Effector memory CD8-positive, alpha-beta T cell (primary cell): ENCODE results near the gene GRIFIN.

Experiments used
- ATAC-seq: fragments of 150-1000 bp; cut with Tn5 transposase; replicated peaks from 2 replicates; pipeline ENCODE4 v1.10.0; 2021; ENCODE audit warnings: mild to moderate bottlenecking, moderate library complexity
- DNase-seq, 3 experiments: peaks; one replicate each; pipeline ENCODE4 v3.0.0; 2021
- H3K27ac Mint-ChIP-seq, 2 donors: one replicate each; pipeline ENCODE4 v1.8.0; 2022; ENCODE audit warnings: mild to moderate bottlenecking in 2 of 2, mixed read lengths in 2 of 2, moderate library complexity in 2 of 2
- H3K27me3 Mint-ChIP-seq, 2 donors: one replicate each; pipeline ENCODE4 v1.8.0; 2022; ENCODE audit warnings: mixed read lengths in 2 of 2
- H3K36me3 Mint-ChIP-seq: one replicate; pipeline ENCODE4 v1.8.0; 2022; ENCODE audit warnings: mild to moderate bottlenecking, moderate library complexity, mixed read lengths; ENCODE audit not compliant: insufficient read depth
- H3K4me1 Mint-ChIP-seq, 2 donors: one replicate each; pipeline ENCODE4 v1.8.0; 2022; ENCODE audit warnings: low read depth in 2 of 2, mixed read lengths in 2 of 2
- H3K4me3 Mint-ChIP-seq, 2 donors: one replicate each; pipeline ENCODE4 v1.8.0; 2022; ENCODE audit warnings: mild to moderate bottlenecking in 2 of 2, mixed read lengths in 2 of 2, moderate library complexity in 2 of 2
- H3K9me3 Mint-ChIP-seq, 2 donors: one replicate each; pipeline ENCODE4 v1.8.0; 2022; ENCODE audit warnings: mixed read lengths in 2 of 2
- total RNA-seq, 9 experiments: gene quantifications; one replicate each; lab custom pipeline; 2026; lab: John Stamatoyannopoulos, UW

Gene GRIFIN, protein sequence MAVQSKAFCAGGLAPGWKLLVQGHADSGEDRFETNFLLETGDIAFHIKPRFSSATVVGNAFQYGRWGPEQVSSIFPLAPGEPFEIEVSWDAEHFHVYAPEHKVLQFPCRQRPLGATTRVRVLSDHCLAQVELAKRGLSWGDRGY
- 0 reads per million in 9 experiments for total RNA-seq

DNA sequence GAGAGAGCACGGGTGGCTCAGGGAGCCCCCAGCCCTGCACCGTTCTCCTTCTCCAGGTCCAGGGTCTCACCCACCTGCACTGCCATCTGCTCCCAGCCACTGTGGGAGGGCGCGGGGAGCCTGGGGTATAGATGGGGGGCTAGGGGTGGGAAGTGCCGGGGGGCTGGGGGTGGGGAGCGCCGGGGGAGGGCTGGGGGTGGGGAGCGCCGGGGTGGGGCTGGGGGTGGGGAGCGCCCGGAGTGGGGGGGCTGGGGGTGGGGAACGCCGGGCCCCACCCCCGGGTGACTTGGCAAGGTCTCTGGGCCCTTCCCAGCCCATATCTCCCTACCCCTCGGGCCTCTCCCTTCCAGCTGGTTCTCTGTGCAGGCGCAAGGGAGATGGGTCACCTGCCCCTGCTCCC is at the start of gene GRIFIN:
GRIFIN (minus strand) TSS at position 101 of the 400 bp plus-strand sequence; CDS start at position 86, 15 bp downstream.
- Mint-ChIP-seq H3K27ac (no peak within 1 kb of the TSS), H3K27me3 (no peaks in the 10 kb centered on the region), H3K9me3 (no peaks in the 10 kb centered on the region), H3K36me3 (peaks cover 3% of the 10 kb centered on the region), H3K4me3 (no peak within 1 kb of the TSS), H3K4me1 (peaks cover 0 to 5% of the 10 kb centered on the region in 2 donors)
- no peak for ATAC-seq
- no peak for DNase-seq

DNA sequence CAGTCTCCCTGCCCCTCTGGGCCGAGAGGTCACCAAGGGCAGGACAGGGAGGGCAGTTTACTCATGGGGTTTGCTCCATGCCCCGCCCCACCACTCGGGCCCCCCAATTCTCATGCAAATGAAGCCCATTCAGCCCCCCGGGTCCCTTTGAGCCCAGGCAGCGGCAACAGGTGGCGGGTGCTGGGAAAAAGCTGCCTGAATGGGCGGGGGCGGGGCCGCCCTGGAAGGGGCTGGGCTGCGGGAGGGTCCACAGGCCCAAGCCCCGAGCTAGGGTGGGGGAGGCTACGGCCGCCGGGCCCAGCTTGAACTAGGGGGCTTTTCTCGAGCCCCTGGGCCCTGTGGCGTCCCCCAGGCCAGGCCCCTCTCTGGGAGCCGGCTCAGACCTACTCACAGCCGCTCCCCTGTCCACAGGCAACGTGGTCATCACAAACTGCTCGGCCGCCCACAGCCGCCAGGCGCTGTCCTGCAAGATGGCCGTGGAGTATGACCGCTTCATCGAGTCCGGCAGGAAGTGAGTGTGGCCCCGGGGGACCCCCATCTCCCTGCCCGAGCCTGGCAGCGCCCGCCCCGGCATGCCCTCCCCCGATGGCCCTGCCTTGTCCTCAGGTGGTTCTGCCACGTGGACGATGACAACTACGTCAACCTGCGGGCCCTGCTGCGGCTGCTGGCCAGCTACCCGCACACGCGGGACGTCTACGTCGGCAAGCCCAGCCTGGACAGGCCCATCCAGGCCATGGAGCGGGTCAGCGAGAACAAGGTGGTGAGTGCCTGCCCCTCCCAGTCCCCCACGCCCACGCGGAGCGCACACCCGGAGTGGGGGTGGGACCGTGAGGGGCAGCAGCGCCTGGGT is 48.8 kb upstream of the GRIFIN start:
- Mint-ChIP-seq H3K27me3 (no peaks in the 10 kb centered on the region), H3K36me3 (peaks cover 95% of the 10 kb centered on the region), H3K4me1 (peaks cover 45 to 56% of the 10 kb centered on the region in 2 donors), H3K27ac (peak overlapping the region in 1 of 2 donors; percentile 96), H3K4me3 (peak overlapping the region in 1 of 2 donors; percentile 13), H3K9me3 (no peaks in the 10 kb centered on the region)
- DNase-seq (no peak), ATAC-seq (no peak)

DNA sequence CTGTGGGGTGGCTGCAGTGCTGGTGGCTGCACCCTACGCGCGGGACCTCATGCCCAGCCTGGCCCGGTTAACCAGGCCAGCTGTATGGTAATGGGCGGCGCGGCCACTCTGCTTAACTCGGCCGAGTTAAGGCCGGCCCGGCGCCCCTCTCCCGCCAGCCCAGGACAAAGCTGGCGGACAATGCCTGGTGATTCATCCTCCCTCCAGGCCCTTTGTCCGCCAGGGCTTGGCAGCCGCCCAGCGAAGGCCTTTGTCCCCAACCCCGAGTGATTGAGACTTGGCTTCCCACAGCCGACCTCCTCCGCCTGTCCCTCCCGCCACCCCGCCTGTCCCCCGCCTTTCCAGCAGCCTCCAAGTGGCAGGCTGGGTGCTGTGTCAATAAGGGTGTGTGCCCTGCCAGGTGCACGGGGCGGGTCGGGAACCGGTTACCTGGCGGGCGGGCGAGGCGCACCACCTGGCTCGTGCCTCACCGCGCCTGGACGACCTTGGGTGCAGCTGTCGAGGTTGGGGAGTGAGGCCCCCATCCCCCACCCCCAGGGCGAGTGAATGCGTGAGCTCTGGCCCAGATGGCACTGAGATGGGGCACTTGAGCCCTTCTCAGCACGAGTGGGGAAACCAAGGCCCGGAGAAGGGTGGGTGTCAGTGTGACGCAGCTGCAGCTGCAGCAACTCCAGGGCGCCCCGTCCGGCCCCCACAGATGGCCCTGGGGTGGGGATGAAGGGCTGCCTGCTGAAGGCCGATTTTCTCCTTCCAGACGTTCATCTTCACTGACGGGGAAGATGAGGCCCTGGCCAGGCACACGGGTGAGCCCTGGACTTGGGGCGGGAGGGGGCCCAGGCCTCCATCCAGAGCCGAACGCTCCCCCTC is 48.0 kb upstream of the GRIFIN start:
- DNase-seq, result no peak
- Mint-ChIP-seq H3K4me1 (peaks cover 39 to 49% of the 10 kb centered on the region in 2 donors), H3K36me3 (peaks cover 88% of the 10 kb centered on the region), H3K9me3 (no peaks in the 10 kb centered on the region), H3K27ac (peak overlapping the region in 1 of 2 donors; percentile 97), H3K4me3 (peak overlapping the region; percentile 41 to 98), H3K27me3 (no peaks in the 10 kb centered on the region)
- no peak for ATAC-seq

DNA sequence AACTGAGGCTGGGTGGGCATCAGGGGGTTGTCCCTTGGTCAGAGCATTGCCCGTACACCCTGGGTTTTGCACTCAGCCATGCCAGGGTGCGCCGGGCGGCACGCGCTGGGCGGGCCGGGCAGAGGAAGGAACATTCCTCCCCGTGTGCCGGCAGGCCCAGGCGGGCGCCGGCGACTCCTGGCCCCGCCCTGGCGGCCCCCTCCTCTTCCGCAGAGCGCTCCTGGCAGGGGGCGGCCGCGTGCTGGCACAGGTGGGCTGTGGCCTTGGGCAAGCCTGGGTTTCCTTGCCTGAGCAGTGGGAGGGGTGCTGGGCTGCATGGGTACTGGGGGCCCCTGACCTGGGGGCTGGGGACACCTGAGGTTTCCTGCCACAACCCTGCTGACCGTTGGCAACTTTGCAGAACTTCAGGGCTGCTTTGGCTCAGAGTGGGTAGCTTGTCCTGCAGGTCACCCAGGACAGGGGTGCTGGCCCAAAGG is 47.3 kb upstream of the GRIFIN start:
- Mint-ChIP-seq H3K4me1 (peaks cover 32 to 44% of the 10 kb centered on the region in 2 donors), H3K9me3 (no peaks in the 10 kb centered on the region), H3K27ac (peak overlapping the region; percentile 91 to 97), H3K4me3 (peak overlapping the region; percentile 95 to 98), H3K36me3 (peaks cover 81% of the 10 kb centered on the region), H3K27me3 (no peaks in the 10 kb centered on the region)
- ATAC-seq (no peak), DNase-seq (no peak)

DNA sequence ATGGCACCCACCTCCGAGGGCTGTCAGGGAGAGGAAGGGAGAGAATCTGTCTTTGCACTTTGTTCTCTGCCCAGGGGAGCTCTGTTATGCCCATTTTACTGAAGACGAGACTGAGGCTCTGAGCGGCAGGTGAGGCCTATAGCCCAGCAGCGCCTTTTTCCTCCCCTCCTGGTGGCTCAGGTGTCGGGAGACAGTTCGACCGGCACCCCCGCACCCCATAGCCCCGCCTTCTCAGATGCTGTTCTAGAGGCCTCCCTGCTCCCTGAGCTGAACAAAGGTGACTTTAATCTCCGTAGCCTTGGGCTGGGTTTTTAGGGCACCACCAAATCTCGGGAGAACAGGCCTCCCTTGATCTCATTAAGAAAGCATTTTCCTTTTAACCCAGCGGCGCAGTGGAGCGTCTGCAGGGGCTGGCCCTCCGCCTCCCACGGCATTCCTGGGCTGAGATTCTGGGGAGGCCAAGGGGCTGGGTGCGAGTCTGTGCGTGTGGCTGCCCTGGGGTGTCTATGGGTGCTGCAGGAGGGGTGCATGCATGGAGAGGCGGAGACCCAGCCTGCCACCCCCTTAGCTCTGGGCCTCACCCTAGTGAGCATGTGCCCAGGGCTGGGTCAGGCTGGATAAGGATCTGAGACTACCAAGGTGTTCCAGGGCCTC is 46.7 kb upstream of the GRIFIN start:
- H3K4me1 Mint-ChIP-seq, result peaks cover 26 to 43% of the 10 kb centered on the region in 2 donors
- H3K36me3 Mint-ChIP-seq, result peaks cover 78% of the 10 kb centered on the region
- DNase-seq (no peak), ATAC-seq (no peak)
- H3K27ac Mint-ChIP-seq, result peak overlapping the region; percentile 91 to 97
- H3K4me3 Mint-ChIP-seq, result peak overlapping the region; percentile 95 to 98
- no peaks in the 10 kb centered on the region for H3K9me3 Mint-ChIP-seq
- H3K27me3 Mint-ChIP-seq, result no peaks in the 10 kb centered on the region

DNA sequence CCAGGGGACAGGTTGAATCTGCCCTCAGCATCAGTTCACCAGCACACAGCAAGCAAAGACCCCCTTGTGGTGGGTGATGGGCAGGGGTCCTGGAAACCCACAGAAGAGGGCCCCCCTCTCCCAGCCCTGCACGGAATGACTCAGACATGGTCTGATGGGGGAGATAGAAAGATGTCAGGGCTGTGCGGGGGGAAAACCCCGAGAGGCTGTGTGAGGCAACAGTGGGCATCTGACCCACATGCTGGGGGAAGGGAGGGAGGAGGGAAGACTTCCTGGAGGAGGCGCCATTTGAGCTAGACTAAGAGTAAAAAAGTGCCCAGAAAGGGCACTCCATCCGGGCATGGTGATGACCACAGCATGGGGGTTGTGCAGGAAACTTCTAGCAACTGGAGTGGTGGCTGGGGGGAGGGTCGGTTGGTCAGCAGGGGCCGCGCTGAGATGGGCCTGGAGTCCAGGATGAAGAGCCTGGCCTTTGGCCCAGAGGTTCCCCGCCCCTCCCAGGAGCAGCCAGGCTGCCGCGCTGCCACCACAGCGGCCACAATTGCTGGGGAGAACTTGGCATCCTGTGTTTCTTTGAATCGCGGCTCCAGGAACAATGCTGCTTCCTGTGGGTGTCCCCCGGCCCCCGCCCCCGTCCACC is 45.9 kb upstream of the GRIFIN start:
- peak; percentile 68 for ATAC-seq

DNA sequence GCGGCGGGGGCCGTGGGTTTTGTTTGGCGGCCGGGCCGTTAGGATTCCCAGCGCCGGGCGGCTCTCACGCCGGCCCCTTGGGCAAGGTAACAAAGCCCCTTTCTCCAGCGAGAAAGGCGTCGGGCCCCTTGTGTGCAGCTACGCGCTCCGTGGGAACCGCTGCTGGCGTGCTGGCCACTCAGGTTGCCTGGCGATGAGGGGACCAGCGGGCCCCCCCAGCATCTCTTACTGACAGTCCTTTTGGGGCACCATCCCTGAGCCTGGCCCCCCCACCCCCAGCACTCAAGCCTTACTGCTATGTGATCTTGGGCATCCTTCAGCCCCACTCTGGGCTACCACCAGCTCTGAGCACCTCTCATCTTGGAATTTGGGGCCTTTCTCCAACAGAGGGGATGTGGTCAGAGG is 45.1 kb upstream of the GRIFIN start:
- Mint-ChIP-seq H3K36me3 (peaks cover 65% of the 10 kb centered on the region), H3K27ac (peak overlapping the region; percentile 91 to 97), H3K4me1 (peaks cover 18 to 38% of the 10 kb centered on the region in 2 donors), H3K27me3 (no peaks in the 10 kb centered on the region), H3K9me3 (no peaks in the 10 kb centered on the region), H3K4me3 (peak overlapping the region; percentile 95 to 98)
- DNase-seq (no peak), ATAC-seq (no peak)

More for the DNA sequence above, 45.9 kb upstream of the GRIFIN start:
- peak; percentile 63 to 74 (median 72) for DNase-seq
- Mint-ChIP-seq H3K9me3 (no peaks in the 10 kb centered on the region), H3K4me1 (peaks cover 20 to 41% of the 10 kb centered on the region in 2 donors), H3K4me3 (peak overlapping the region; percentile 95 to 98), H3K27ac (peak overlapping the region; percentile 91 to 97), H3K36me3 (peaks cover 73% of the 10 kb centered on the region), H3K27me3 (no peaks in the 10 kb centered on the region)

DNA sequence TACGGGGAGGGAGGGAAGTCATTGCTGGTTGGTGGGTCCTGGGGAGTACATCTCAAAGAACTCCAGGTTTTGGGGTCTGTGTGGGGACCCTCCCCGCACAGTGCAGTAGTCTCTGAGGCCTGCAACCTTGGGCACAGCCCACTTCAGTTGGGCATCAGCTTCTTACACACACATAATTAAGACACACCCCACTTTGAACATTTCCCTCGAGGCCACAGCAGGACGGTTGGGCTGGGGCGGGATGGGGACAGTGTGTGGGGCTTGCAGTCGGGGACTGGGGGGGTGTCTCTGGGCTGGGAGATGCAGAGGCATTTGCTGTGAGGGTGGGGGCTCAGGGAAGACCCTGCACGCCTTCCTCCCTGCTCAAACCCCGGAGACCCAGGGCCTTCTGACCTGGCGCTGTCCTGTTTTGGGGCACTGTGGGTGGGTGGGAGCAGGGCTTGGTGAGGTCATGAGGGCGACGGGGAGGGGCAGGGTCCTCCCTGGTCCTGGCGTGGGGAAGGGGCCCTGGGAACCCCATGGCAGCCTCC is 44.6 kb upstream of the GRIFIN start:
- Mint-ChIP-seq H3K4me3 (peak overlapping the region; percentile 95 to 98), H3K9me3 (no peaks in the 10 kb centered on the region), H3K27me3 (no peaks in the 10 kb centered on the region), H3K36me3 (peaks cover 60% of the 10 kb centered on the region), H3K27ac (peak overlapping the region; percentile 85 to 97), H3K4me1 (peaks cover 16 to 34% of the 10 kb centered on the region in 2 donors)
- DNase-seq (no peak), ATAC-seq (no peak)

DNA sequence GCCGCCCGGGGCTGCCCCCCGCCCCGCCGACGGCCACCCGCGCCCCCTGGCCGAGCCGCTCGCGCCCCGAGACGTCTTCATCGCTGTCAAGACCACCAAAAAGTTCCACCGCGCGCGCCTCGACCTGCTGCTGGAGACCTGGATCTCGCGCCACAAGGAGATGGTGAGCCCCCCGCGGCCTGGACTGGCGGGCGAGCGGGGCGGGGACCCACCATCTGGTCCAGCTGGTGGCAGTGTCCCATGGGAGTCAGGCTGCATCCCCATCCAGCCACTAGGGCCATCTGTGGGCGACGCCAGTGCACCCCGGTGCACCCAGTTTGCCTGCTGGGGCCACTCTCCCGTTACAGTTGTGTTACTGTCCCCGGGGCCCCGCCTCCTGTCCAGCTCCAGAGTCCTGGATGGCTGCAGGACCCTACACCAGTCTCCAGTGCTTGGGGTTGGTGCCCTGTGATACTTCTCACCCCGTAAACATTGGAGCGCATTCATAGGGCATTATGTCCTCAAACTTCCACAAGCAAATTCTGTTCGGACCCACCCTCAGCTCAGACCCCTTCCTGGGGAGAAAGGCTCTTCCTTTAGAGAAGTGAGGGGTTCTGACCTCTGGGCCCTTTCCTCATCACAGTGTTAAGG is 44.0 kb upstream of the GRIFIN start:
- peaks cover 14 to 31% of the 10 kb centered on the region in 2 donors for H3K4me1 Mint-ChIP-seq
- no peaks in the 10 kb centered on the region for H3K9me3 Mint-ChIP-seq
- peak overlapping the region; percentile 85 to 97 for H3K27ac Mint-ChIP-seq
- peak overlapping the region; percentile 95 to 98 for H3K4me3 Mint-ChIP-seq
- peaks cover 57% of the 10 kb centered on the region for H3K36me3 Mint-ChIP-seq
- H3K27me3 Mint-ChIP-seq, result no peaks in the 10 kb centered on the region
- ATAC-seq (no peak), DNase-seq (no peak)

DNA sequence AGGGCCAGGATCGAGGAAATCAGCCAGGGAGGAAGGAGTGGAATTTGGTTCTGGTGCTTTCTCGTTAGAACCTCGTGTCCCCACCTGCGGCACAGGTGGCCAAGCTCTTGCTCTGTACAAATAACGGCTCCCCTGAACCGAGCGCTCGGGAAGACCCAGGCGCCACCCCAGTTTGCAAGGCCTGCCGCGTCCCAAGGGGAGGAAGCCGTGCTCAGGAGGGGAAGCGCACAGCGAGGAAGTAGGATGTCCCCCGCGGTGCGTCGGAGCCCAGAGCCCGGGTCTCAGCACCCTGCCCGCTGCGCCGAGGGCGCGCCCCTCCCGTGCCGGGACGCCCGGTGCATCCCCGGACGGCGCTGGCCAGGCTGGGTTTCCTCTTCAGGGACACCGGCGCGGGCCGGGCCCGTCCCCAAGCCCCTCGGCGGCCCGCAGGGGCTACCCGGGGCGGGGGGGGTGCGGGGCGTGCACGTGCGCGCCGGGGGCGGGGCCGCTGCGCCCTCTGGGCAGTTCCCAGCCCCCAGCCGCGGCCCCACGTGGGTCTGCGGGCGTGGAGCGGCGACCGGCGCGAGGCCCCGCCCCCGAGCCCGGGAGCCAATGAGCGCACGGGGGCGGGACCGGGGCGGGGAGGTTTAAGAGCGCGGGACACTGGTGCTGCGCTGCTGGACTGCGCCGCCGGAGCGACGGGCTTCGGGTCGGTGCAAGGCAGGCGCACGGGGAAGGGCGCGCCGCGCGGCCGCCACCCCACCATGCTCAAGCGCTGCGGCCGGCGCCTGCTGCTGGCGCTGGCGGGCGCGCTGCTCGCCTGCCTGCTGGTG is 43.1 kb upstream of the GRIFIN start, which contains the start of gene LFNG:
LFNG (plus strand) TSS at position 656 of the 812 bp plus-strand sequence; CDS start at position 744, 88 bp downstream.
- Mint-ChIP-seq H3K4me1 (peaks cover 14 to 31% of the 10 kb centered on the region in 2 donors), H3K9me3 (no peaks in the 10 kb centered on the region)

DNA sequence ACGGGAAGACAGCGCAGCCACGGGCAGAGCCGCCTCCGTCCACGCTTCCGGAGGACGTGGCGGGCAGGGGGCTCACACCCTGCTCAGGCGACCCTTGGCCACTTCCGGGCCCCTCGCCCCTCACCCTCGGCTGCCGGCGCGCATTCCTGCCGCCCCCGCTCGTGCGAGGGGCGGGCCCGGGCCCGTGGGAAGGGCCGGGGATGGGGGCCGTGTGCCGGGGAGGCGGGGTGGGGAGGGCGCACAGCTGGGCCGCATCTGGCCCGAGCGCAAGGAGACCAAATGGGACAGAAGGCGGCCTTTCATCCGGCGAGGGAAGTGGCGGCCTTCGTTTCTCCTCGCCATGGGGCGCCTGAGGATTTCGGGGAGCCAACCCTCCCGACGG is 42.5 kb upstream of the GRIFIN start:
- Mint-ChIP-seq H3K4me3 (peak overlapping the region; percentile 75 to 78), H3K9me3 (no peaks in the 10 kb centered on the region), H3K27ac (peak overlapping the region in 1 of 2 donors; percentile 85), H3K4me1 (peaks cover 14 to 31% of the 10 kb centered on the region in 2 donors), H3K27me3 (no peaks in the 10 kb centered on the region), H3K36me3 (peaks cover 42% of the 10 kb centered on the region)
- DNase-seq (no peak), ATAC-seq (no peak)

More for the DNA sequence above, 43.1 kb upstream of the GRIFIN start, which contains the start of gene LFNG:
- Mint-ChIP-seq H3K36me3 (peaks cover 48% of the 10 kb centered on the region), H3K4me3 (peak within 1 kb of the TSS; percentile 95 to 98), H3K27me3 (no peaks in the 10 kb centered on the region), H3K27ac (peak within 1 kb of the TSS; percentile 85 to 97)
- ATAC-seq (peak; percentile 68), DNase-seq (peak; percentile 67 to 79 (median 69))
